HG03064 (cell line): Measurements from ENCODE around the gene CD48.
"Not testable (repeated sequence)": the region's sequence is repeated elsewhere in the genome, so short reads cannot be mapped to it uniquely, and the experiment has no call there.

Experiments used
- ATAC-seq: cut with Tn5 transposase; IDR thresholded peaks from one replicate; pipeline ENCODE4 v1.9.1; 2021; ENCODE audit warnings: low read depth; ENCODE audit not compliant: unreplicated experiment

The CD48 gene

GRCh38 chr1:160742428-160743127 lies 31.0 kb upstream of the CD48 start:
- no peak for ATAC-seq

GRCh38 chr1:160741612-160742348 lies 30.2 kb upstream of the CD48 start:
- no peak for ATAC-seq

GRCh38 chr1:160741092-160741501 lies 29.5 kb upstream of the CD48 start:
- no peak for ATAC-seq

GRCh38 chr1:160740133-160740688 lies 28.6 kb upstream of the CD48 start:
- ATAC-seq = no peak

GRCh38 chr1:160739098-160739511 lies 27.5 kb upstream of the CD48 start, which contains the start of gene SLAMF7:
Gene SLAMF7 (plus strand): TSS chr1:160739247. CDS start chr1:160739302, 55 bp downstream.
- ATAC-seq = peak; percentile 38

- no peak for ATAC-seq
Measured at GRCh38 chr1:160738271-160738670, 26.6 kb upstream of the CD48 start.

- no peak for ATAC-seq
Measured at GRCh38 chr1:160734301-160734700, 22.7 kb upstream of the CD48 start.

GRCh38 chr1:160733898-160734297 lies 22.3 kb upstream of the CD48 start:
- no peak for ATAC-seq

- no peak for ATAC-seq
Measured at GRCh38 chr1:160731990-160732389, 20.4 kb upstream of the CD48 start.

- ATAC-seq = not testable (repeated sequence)
Measured at GRCh38 chr1:160731564-160731963, 19.9 kb upstream of the CD48 start.

- ATAC-seq = no peak
Measured at GRCh38 chr1:160727316-160727640, 15.7 kb upstream of the CD48 start.

- peak; percentile 50 for ATAC-seq
Measured at GRCh38 chr1:160726498-160727315, 15.1 kb upstream of the CD48 start.

- ATAC-seq = peak; percentile 50
Measured at GRCh38 chr1:160726114-160726497, 14.5 kb upstream of the CD48 start.

- ATAC-seq = no peak
Measured at GRCh38 chr1:160724465-160725242, 13.0 kb upstream of the CD48 start.

GRCh38 chr1:160723332-160723731 lies 11.7 kb upstream of the CD48 start:
- no peak for ATAC-seq

GRCh38 chr1:160722726-160723125 lies 11.1 kb upstream of the CD48 start:
- no peak for ATAC-seq

GRCh38 chr1:160721473-160721872 lies 9.9 kb upstream of the CD48 start:
- no peak for ATAC-seq

GRCh38 chr1:160720356-160721085 lies 8.9 kb upstream of the CD48 start:
- ATAC-seq = no peak

GRCh38 chr1:160718210-160718609 lies 6.6 kb upstream of the CD48 start:
- ATAC-seq = no peak

GRCh38 chr1:160717306-160717705 lies 5.7 kb upstream of the CD48 start:
- ATAC-seq = no peak
